ENCODE measurements around the gene SH2D7.

DNA sequence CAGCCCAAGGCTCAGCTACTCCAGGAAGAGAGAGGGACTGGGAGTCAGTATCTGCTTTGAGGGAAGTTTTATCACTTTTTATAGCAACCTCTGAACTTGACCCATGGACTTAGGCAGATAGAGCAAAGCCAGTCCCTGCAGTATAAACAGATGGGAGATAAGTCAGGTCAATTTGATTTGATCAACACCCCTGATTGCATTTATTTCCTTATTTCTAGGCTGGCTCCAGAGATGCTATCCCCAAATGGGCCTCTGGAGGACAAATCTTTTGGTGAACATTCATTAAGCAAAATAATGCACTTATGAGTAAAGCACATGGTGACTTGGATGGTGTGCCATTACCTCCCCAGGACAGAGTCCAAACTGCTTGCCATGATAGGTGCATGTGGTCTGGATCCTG lies 47.9 kb downstream of the SH2D7 start:
- TF ChIP-seq ZFP3 (CRISPR knock-in tag; IDR thresholded peaks at IDR 0.05) (no peak), RARB (CRISPR knock-in tag; IDR thresholded peaks at IDR 0.05) (no peak), ZNF70 (CRISPR knock-in tag; IDR thresholded peaks at IDR 0.05) (no peak), CSDC2 (CRISPR knock-in tag; IDR thresholded peaks at IDR 0.05) (no peak), SNAI2 (CRISPR knock-in tag; IDR thresholded peaks at IDR 0.05) (no peak), BACH2 (CRISPR knock-in tag; IDR thresholded peaks at IDR 0.05; ENCODE audit: borderline replicate concordance) (no peak), ARNTL (CRISPR knock-in tag; IDR thresholded peaks at IDR 0.05; ENCODE audit: borderline replicate concordance, low read depth) (no peak)
- TF ChIP-seq, protein P1, sequence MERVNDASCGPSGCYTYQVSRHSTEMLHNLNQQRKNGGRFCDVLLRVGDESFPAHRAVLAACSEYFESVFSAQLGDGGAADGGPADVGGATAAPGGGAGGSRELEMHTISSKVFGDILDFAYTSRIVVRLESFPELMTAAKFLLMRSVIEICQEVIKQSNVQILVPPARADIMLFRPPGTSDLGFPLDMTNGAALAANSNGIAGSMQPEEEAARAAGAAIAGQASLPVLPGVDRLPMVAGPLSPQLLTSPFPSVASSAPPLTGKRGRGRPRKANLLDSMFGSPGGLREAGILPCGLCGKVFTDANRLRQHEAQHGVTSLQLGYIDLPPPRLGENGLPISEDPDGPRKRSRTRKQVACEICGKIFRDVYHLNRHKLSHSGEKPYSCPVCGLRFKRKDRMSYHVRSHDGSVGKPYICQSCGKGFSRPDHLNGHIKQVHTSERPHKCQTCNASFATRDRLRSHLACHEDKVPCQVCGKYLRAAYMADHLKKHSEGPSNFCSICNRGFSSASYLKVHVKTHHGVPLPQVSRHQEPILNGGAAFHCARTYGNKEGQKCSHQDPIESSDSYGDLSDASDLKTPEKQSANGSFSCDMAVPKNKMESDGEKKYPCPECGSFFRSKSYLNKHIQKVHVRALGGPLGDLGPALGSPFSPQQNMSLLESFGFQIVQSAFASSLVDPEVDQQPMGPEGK (CRISPR knock-in tag; IDR thresholded peaks at IDR 0.05; ENCODE audit: borderline replicate concordance): no peak
- TF ChIP-seq, protein P2, sequence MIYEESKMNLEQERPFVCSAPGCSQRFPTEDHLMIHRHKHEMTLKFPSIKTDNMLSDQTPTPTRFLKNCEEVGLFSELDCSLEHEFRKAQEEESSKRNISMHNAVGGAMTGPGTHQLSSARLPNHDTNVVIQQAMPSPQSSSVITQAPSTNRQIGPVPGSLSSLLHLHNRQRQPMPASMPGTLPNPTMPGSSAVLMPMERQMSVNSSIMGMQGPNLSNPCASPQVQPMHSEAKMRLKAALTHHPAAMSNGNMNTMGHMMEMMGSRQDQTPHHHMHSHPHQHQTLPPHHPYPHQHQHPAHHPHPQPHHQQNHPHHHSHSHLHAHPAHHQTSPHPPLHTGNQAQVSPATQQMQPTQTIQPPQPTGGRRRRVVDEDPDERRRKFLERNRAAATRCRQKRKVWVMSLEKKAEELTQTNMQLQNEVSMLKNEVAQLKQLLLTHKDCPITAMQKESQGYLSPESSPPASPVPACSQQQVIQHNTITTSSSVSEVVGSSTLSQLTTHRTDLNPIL (CRISPR knock-in tag; IDR thresholded peaks at IDR 0.05; ENCODE audit: low read depth): no peak
